ENCODE data around the gene SYT13.
A peak's percentile ranks its signal among the peaks of the same experiment; 100 is the strongest.

The SYT13 gene

DNA sequence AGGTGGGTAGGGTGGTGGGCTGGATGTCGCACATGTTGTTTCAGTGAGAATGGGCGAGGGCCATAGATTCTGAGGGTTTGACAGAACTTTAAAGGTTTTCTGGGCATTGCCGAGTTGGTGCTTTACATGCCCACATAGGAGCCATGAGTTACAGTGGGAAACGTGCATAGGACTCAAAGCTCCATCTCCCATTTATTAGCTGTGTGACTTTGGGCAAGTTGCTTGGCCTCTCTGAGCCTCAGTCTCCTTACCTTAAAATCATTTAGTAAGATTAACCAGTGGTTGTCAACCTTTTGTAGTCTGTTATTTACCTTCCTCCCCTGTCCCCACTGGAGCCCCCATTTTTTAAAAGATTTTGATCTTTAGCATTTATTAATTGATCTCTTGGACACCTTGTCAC lies 67.4 kb downstream of the SYT13 start:
- no peak for DNase-seq (ENCODE audit: low spot score)

GRCh38 chr11:45217991-45218390 lies 68.2 kb downstream of the SYT13 start:
- no peak for DNase-seq (ENCODE audit: low spot score)

- DNase-seq (ENCODE audit: low spot score), result no peak
Observed at GRCh38 chr11:45216901-45217300, 69.2 kb downstream of the SYT13 start.

DNA sequence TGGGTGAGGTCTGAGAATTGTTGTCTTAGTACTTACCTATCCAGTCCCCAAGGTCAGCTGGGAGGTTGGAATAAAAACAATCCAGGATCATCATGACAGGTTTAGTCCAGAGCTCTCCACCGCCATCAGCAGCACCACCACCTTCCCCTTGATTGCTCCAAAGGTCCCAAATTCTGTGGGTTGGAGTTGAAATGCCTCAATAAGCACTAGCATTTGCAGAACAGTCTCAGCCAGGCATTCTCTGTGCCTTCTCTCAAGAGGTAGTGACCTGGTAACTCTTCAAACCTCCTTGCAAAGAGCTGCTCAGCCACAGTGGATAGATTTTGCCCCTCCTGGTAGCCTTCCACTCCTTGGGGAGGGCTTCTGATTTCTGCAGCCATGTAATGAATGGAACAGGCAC lies 70.1 kb downstream of the SYT13 start:
- DNase-seq (ENCODE audit: low spot score), result no peak

- DNase-seq (ENCODE audit: low spot score), result no peak
Observed at GRCh38 chr11:45215098-45215865, 70.9 kb downstream of the SYT13 start.

DNA sequence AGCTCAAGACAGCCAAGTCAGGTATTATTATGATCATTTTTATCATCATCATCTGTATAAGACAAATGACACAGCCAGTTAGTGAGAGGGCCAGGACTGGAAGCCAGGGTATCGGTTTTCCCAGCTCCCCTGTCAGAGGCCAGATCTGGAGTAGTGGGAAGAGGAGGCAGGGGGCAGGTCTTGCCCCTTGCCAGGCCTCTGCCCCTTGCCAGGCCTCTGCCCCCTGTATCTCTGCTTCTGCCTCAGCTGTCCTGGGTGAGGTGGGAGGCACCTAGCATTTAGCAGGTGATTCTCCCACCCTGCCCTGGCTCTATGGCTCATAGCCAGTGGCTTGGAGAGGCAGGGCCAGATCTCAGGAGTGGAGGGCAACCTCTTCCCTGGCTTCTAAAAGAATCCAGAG lies 72.4 kb downstream of the SYT13 start:
- DNase-seq (ENCODE audit: low spot score), result no peak

DNA sequence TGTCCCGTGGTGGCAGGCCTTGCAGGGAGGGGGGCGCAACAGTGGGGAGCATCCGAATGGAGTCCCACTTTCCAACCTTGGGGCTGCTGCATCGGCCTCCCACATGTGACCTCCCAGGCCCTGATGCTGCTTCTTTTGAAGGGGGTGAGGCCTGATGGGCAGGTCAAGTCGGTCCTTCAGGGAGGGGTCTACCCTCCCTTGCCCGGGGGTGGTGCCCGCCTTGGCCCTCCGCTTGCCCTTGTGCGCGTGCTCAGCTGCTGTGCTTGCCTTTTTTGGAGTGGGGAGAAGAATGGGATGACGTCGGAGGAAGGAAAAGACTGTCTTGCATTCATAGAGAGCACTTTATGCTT lies 72.8 kb downstream of the SYT13 start:
- no peak for DNase-seq (ENCODE audit: low spot score)

DNA sequence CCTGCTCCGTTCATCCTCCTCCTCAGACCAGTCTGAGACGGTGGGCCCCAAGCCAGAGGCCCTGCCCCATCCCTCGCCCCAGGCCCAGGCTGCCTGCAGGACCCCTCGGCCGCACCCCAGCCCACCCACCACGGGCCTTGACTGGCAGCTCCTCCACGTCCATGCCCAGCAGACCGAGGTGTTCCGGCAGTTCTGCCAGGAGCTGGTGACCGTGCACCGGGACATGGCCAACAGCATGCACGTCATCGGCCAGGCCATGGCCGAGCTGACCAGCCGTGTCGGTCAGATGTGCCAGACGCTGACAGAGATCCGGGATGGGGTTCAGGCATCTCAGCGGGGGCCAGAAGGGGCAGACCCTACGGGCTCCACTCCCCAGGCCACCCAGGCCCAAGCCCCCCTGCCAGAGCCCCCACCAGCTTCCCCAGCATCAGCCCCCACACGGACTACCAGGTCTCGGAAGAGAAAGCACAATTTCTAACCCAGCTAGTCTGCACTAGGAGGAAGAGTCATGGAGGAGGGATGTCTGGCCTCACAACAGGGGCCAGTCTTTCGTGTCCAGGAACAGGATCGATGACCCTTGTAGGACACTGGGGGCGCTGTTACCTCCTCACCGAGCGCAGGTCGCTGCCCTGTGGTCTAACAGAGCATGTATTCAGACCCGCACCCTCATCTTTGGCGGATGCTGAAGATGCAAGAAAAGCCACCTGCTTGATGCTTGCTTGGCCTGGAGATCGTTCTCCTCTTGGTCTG lies 73.4 kb downstream of the SYT13 start:
- no peak for DNase-seq (ENCODE audit: low spot score)

DNA sequence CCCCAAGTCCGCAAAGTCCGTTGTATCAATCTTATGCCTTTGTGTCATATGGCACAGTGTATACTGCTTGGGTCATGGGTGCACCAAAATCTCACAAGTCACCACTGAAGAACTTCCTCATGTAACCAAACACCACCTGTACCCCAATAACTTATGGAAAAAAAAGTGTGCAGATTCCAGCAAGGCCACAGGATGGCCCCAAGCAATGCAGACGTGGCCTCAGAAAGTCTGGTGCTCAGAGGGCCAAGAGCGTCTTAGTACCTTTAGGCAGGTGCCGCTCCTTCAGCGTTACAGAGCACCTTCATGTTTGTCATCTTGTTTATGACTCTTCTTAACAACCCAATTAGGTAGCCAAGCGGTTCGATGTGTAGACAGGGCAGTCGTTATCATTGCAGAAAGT lies 74.4 kb downstream of the SYT13 start:
- no peak for DNase-seq (ENCODE audit: low spot score)

DNA sequence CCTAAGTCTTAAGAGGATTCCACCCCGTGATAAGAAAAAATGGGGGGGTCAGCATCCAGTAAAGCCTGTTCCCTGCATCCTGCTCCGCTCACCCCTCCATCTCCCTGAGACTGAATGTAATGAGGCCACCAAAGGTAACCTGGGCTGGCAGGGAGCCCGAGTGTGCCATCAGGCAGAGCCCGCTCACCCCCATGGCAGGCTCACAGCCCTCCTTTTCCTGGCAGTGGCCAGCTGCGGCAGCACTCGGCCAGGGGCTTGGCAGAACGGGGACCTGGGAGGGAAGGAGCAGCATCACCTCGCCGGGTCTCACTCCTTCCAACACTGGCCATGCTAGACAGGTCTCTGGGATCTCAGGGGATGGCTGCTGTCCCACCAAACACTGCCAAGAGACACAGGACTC lies 75.3 kb downstream of the SYT13 start:
- no peak for DNase-seq (ENCODE audit: low spot score)

DNA sequence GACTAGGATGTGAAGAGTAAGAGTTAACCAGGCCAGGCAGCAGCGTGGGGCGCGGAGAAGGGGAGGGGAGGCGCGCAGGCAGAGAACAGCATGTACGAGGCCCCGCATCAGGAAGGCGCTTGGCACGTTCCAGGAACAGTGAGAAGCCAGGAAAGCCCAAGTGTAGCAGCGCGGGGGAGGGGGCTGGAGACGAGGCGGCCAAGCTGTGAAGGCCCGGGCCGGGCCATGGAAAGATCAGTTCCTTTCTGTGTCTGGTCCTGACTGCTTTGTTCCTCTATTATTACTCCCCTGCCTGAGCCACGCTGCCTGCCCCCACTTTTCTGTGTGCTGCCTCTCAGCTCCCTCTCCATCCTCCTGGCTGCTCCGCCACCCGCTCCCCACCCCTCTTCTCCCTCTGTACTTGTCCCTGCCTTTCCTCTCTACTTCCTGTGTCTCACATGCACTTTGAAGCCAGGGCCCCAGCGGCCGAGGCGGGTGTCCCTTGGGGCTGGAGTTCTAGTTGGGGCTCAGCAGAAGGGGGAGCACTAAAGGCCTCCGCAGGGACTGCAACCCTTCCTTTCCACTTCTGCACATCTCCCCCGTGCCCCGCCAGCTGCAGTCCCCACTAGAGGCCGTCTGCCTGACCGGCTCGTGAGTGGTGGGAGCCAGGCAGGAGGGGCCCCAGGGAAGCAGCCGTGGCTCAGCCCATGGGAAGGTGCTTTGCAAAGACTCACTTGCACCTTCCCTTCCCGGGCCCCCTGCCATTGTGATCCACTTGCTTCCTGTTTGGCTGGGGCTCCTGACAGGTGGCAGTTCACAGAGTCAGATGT lies 76.0 kb downstream of the SYT13 start:
- DNase-seq (ENCODE audit: low spot score), result peak; percentile 30

DNA sequence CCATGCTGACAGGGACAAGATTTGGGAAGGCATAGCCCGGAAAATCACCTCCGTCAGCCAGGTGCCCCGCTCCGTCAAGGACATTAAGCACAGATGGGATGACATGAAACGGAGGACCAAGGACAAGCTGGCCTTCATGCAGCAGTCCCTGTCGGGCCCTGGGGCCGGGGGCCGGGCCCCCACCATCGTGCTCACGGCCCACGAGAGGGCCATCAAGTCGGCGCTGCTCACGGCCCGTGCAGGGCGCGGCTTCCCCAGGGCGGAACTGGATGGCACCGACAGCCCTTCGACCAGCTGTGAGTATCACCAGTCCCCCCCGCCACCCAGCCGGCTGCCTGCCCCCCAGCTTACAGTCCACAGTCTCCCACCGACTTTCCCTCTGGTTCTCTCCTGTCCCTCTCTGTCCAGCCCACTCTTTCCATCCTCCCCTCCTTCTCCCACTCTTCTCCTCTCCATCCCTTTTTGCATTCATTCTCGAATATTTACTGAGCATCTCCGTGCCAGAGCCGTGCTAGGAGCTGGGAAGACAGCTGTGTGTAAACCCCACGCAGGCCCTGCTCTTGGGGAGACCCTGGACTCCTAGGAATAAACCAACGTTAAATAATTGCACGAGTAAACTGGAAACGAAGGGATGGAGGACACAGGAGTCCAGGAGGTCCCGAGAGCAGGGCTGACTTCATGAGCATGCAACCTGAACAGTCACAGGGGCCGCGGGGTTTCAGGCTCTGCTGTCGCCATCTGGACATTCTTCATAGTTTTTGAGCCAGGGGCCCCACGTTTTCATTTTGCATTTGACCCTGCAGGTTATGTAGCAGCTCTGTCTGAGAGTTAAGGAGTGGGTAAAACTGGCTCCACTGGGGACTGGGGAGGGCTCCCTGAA lies 76.9 kb downstream of the SYT13 start:
- no peak for DNase-seq (ENCODE audit: low spot score)

GRCh38 chr11:45208135-45208534 lies 78.0 kb downstream of the SYT13 start:
- no peak for DNase-seq (ENCODE audit: low spot score)

DNA sequence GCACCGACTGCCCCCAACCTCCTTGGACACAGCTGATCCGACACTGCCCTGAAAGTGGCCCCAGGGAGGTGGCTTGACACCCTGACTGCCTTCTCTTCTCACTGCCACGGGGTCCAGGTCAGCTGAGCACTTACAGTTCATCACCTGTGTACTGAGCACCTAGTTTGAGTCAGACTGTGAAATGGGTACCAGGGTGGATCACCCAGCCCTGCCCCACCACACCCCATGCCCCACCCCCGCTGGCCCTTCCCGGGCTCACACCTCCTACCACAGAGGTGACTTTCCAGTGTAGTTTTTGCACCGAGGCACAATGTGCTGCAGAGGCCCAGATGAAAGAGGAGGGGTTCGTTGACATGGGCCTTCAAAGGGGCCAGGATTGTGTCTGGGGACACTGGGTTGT lies 80.2 kb downstream of the SYT13 start:
- no peak for DNase-seq (ENCODE audit: low spot score)

- no peak for DNase-seq (ENCODE audit: low spot score)
Observed at GRCh38 chr11:45204761-45205160, 81.4 kb downstream of the SYT13 start.

DNA sequence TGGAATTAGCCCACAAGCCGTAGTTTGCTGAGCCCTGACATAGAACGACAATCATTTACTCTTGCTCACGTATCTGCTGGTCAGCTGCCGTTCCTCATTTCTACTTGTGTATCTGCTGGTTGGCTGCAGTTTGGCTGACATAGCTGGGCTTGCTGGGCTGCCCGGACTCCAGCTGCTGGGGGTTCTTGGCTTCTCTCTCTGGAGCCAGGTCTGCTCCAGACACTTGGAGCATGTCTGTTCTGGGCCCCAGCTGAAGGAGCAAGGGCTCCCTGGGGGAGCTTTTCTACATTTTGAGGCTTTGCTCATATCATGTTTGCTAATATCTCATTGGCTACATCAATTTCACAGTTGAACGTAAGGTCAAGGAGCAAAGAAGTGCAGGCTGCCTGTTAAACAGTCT lies 92.4 kb downstream of the SYT13 start:
- no peak for DNase-seq (ENCODE audit: low spot score)
